GM20000 (cell line): ENCODE data around the gene TTC19.

ENCODE experiments used
- DNase-seq: peaks from one replicate; pipeline ENCODE4 v3.0.0; 2012; ENCODE audit warnings: low spot score
- CTCF ChIP-seq: IDR thresholded peaks from 2 replicates; pipeline ENCODE4 v1.5.1; 2012; ENCODE audit warnings: mild to moderate bottlenecking, control low read depth; ENCODE audit errors: extremely low read depth, missing control alignments

Gene TTC19

GRCh38 chr17:16036261-16036660 is 36.6 kb downstream of the TTC19 start:
- DNase-seq, result no peak
- no peak for TF ChIP-seq CTCF

GRCh38 chr17:16037636-16038035 is 38.0 kb downstream of the TTC19 start:
- TF ChIP-seq CTCF, result no peak
- no peak for DNase-seq

- no peak for TF ChIP-seq CTCF
- DNase-seq, result no peak
Observed at GRCh38 chr17:16040710-16041251, 41.2 kb downstream of the TTC19 start.

GRCh38 chr17:16044487-16044886 is 44.9 kb downstream of the TTC19 start:
- no peak for TF ChIP-seq CTCF
- DNase-seq, result no peak

- no peak for DNase-seq
- no peak for TF ChIP-seq CTCF
Observed at GRCh38 chr17:16046966-16047365, 47.3 kb downstream of the TTC19 start.

- DNase-seq, result no peak
- TF ChIP-seq CTCF, result no peak
Observed at GRCh38 chr17:16048811-16049449, 49.3 kb downstream of the TTC19 start.

GRCh38 chr17:16050844-16051243 is 51.2 kb downstream of the TTC19 start:
- no peak for TF ChIP-seq CTCF
- no peak for DNase-seq
